K562 (cell line): ENCODE measurements around the gene CD19. TPM values are rescaled to one million over a fixed set of nuclear protein-coding genes. Genes with fewer than 3 reads are reported as not detected.

ENCODE experiments used
- ATAC-seq: fragments of 200-7000 bp; cut with Tn5 transposase; 3 replicates; pipeline ENCODE4 v1.9.1; 2020; ENCODE audit warnings: moderate library complexity
- BruUV-seq: library from RNA; stranded (reverse); fragments of 400-500 nt; replicated peaks from 2 replicates; lab custom pipeline; 2021; lab: Mats Ljungman, UMichigan
- CTCF ChIA-PET: fragments of 300-600 bp; formaldehyde crosslinking; extraction: SDS; loops from one replicate; lab custom pipeline; 2021; ENCODE audit warnings: low intra/inter-chr PET ratio; lab: Yijun Ruan, JAX
- POLR2A ChIA-PET: fragments of 300-600, 350-650 bp; sonication (Branson Sonifier 250); formaldehyde crosslinking; extraction: SDS; loops from one replicate; lab custom pipeline; 2021; ENCODE audit warnings: antibody characterized with exemption, inconsistent platforms; lab: Yijun Ruan, JAX
- DNase-seq, 4 experiments: peaks; one replicate each; pipeline versions ENCODE4 v3.0.0 to v3.0.0-alpha.2; 2011 to 2018; ENCODE audit warnings: low spot score in 3 of 4, mixed read lengths in 3 of 4; ENCODE audit errors: extremely low read depth in 1 of 4
- FAIRE-seq: peaks from 2 replicates; lab custom pipeline; 2011; peaks lifted over from hg19 to GRCh38; lab: Jason Lieb, UNC
- H2AFZ ChIP-seq: 2 replicates; pipeline ENCODE4 v1.6.0; 2011; ENCODE audit warnings: low read depth, low read length, control low read depth, inconsistent platforms
- H3K27ac ChIP-seq: fragments of 200-600 bp; 3 replicates; pipeline ENCODE4 v1.8.0; 2011; ENCODE audit warnings: low read depth, mild to moderate bottlenecking, control low read depth, inconsistent platforms, low read length, moderate library complexity, mixed read lengths; ENCODE audit errors: extremely low read depth
- H3K27me3 ChIP-seq, 2 experiments: fragments of 300-600 bp in 1 of 2; 2 replicates in 1 of 2; 3 replicates in 1 of 2; pipeline versions ENCODE4 v1.6.0 to v1.8.0; 2011; ENCODE audit warnings: inconsistent platforms in 2 of 2, low read length in 2 of 2, mild to moderate bottlenecking in 1 of 2, mixed read lengths in 1 of 2, moderate library complexity in 1 of 2; ENCODE audit not compliant: control insufficient read depth in 2 of 2, insufficient read depth in 2 of 2
- H3K36me3 ChIP-seq: fragments of 300-600 bp; 3 replicates; pipeline ENCODE4 v1.8.0; 2011; ENCODE audit warnings: mild to moderate bottlenecking, low read length, inconsistent platforms; ENCODE audit not compliant: control insufficient read depth, insufficient read depth
- H3K4me1 ChIP-seq, 2 experiments: fragments of 200-600 bp in 1 of 2; replicated peaks in 1 of 2; 2 replicates in 1 of 2; 3 replicates in 1 of 2; pipeline versions ENCODE4 v1.5.1 to v1.8.0; 2011; ENCODE audit warnings: inconsistent platforms in 2 of 2, low read length in 2 of 2, mild to moderate bottlenecking in 1 of 2, mixed read lengths in 1 of 2, moderate library complexity in 1 of 2; ENCODE audit not compliant: control insufficient read depth in 2 of 2, insufficient read depth in 2 of 2
- H3K4me2 ChIP-seq: 2 replicates; pipeline ENCODE4 v1.6.1; 2011; ENCODE audit warnings: low read length, control low read depth, inconsistent platforms, mixed read lengths; ENCODE audit not compliant: insufficient read depth
- H3K4me3 ChIP-seq: fragments of 200-600 bp; sonication (generic), shearing (Covaris generic); 2 replicates; pipeline ENCODE4 v1.5.1; 2016; ENCODE audit warnings: control low read depth, inconsistent platforms
- H3K79me2 ChIP-seq: fragments of 200-600 bp; 3 replicates; pipeline ENCODE4 v1.8.0; 2011; ENCODE audit warnings: low read length, inconsistent platforms; ENCODE audit not compliant: control insufficient read depth, insufficient read depth
- H3K9ac ChIP-seq, 2 experiments: 2 replicates each; pipeline versions ENCODE4 v1.6.0 to v1.6.1; 2011; ENCODE audit warnings: low read depth in 2 of 2, low read length in 2 of 2, control low read depth in 1 of 2, inconsistent platforms in 1 of 2, mild to moderate bottlenecking in 1 of 2, mixed read lengths in 1 of 2; ENCODE audit not compliant: insufficient read depth in 1 of 2
- H3K9me1 ChIP-seq: one replicate; pipeline ENCODE4 v1.6.0; 2011; ENCODE audit warnings: inconsistent platforms, mild to moderate bottlenecking, low read length, moderate library complexity; ENCODE audit not compliant: control insufficient read depth, insufficient read depth
- H3K9me3 ChIP-seq: replicated peaks from 2 replicates; pipeline ENCODE4 v1.5.1; 2011; ENCODE audit warnings: low read depth, low read length, inconsistent platforms; ENCODE audit not compliant: control insufficient read depth, insufficient read depth
- H4K20me1 ChIP-seq: replicated peaks from 2 replicates; pipeline ENCODE4 v1.6.1; 2011; ENCODE audit warnings: low read length, inconsistent platforms, mixed read lengths; ENCODE audit not compliant: control insufficient read depth, insufficient read depth
- MAFK ChIP-seq: IDR thresholded peaks from 2 replicates; pipeline ENCODE4 v1.6.1; 2011; ENCODE audit warnings: low read length, improper control_type of control experiment
- MEIS2 ChIP-seq: fragments of 450-650 bp; IDR thresholded peaks from 2 replicates; pipeline ENCODE4 v1.6.1; 2014; ENCODE audit warnings: mild to moderate bottlenecking; ENCODE audit not compliant: partially characterized antibody
- MYC ChIP-seq, 2 experiments: fragments of 250-450 bp in 1 of 2; sonication (Bioruptor Pico) in 1 of 2; IDR thresholded peaks; 2 replicates each; pipeline versions ENCODE4 v1.5.1 to v1.6.1; 2012 to 2021; ENCODE audit warnings: low read depth in 2 of 2, borderline replicate concordance in 1 of 2, improper control_type of control experiment in 1 of 2, low read length in 1 of 2, mild to moderate bottlenecking in 1 of 2, moderate library complexity in 1 of 2
- NFYB ChIP-seq: IDR thresholded peaks from 2 replicates; pipeline ENCODE4 v1.6.1; 2011; ENCODE audit warnings: mild to moderate bottlenecking, moderate library complexity; ENCODE audit not compliant: insufficient read length; ENCODE audit errors: extremely low read depth
- RBFOX2 ChIP-seq: fragments of 200-400 bp; formaldehyde crosslinking; IDR thresholded peaks from 2 replicates; pipeline ENCODE4 v1.6.1; 2017; ENCODE audit warnings: low read depth, mild to moderate bottlenecking, low read length, moderate library complexity
- RBM25 ChIP-seq: fragments of 200-400 bp; formaldehyde crosslinking; IDR thresholded peaks from 2 replicates; pipeline ENCODE4 v1.6.1; 2018; ENCODE audit warnings: low read length, low read depth, moderate library complexity; ENCODE audit not compliant: severe bottlenecking
- SMAD2 ChIP-seq: fragments of 150-350 bp; IDR thresholded peaks from 2 replicates; pipeline ENCODE4 v1.6.1; 2014; ENCODE audit warnings: low read depth, mild to moderate bottlenecking, low read length
- TAF1 ChIP-seq: IDR thresholded peaks from 2 replicates; pipeline ENCODE4 v1.6.1; 2011; ENCODE audit warnings: mild to moderate bottlenecking, low read length, moderate library complexity; ENCODE audit not compliant: insufficient read depth, control insufficient read depth, severe bottlenecking; ENCODE audit errors: extremely low read depth
- TBL1XR1 ChIP-seq, 2 experiments: IDR thresholded peaks; 2 replicates each; pipeline ENCODE4 v1.6.1; 2012; ENCODE audit warnings: improper control_type of control experiment in 2 of 2, low read length in 2 of 2, mild to moderate bottlenecking in 1 of 2
- THAP7 ChIP-seq: fragments of 250-450 bp; sonication (Bioruptor Pico); IDR thresholded peaks from 2 replicates; pipeline ENCODE4 v1.5.0; 2021
- U2AF1 ChIP-seq: fragments of 200-400 bp; formaldehyde crosslinking; optimal IDR thresholded peaks from 2 replicates; pipeline ENCODE3; 2017; ENCODE audit warnings: mild to moderate bottlenecking, low read depth, low read length, moderate library complexity
- XRCC5 ChIP-seq: fragments of 200-400 bp; formaldehyde crosslinking; IDR thresholded peaks from 2 replicates; pipeline ENCODE4 v1.6.1; 2017; ENCODE audit warnings: low read depth, mild to moderate bottlenecking, low read length
- ZNF197 ChIP-seq: fragments of 200-800 bp; sonication (Bioruptor generic); IDR thresholded peaks from 2 replicates; pipeline ENCODE4 v1.6.1; 2016; ENCODE audit warnings: low read depth, missing genetic modification characterization, missing compliant biosample characterization
- ZNF3 ChIP-seq: fragments of 250-450 bp; sonication (Bioruptor Pico); IDR thresholded peaks from 2 replicates; pipeline ENCODE4 v1.5.0; 2021; ENCODE audit warnings: mild to moderate bottlenecking, moderate library complexity
- ZNF561 ChIP-seq: fragments of 450-650 bp; formaldehyde crosslinking; conservative IDR thresholded peaks from 2 replicates; pipeline ENCODE4 v1.4.0; 2020; ENCODE audit warnings: mild to moderate bottlenecking, moderate library complexity
- ZZZ3 ChIP-seq: fragments of 450-650 bp; IDR thresholded peaks from 2 replicates; pipeline ENCODE4 v1.6.1; 2016; ENCODE audit warnings: antibody characterized with exemption, mild to moderate bottlenecking, moderate library complexity
- WGBS: fragments of 100-300 bp; shearing (Covaris generic); methylation state at CpG from one replicate; pipeline ENCODE4 v1.1.6; 2016; ENCODE audit warnings: low coverage, mixed read lengths; ENCODE audit not compliant: insufficient coverage; ENCODE audit errors: missing lambda C conversion rate; 5-methylcytosine and 5-hydroxymethylcytosine counted together
- in situ Hi-C: fragments of 300-500 bp; cut with MboI; formaldehyde crosslinking; loops from 4 replicates; pipeline ENCODE4 v1.15.0; 2018; ENCODE audit warnings: inconsistent platforms, mixed read lengths
- intact Hi-C: fragments of 100-400 bp; cut with micrococcal nuclease; formaldehyde crosslinking; loops from 2 replicates; pipeline ENCODE4 v1.14.2; 2022
- polyA plus RNA-seq, 8 experiments: library from polyadenylated mRNA; depleted of rRNA in 4 of 8; stranded (reverse) in 5 of 8; unstranded in 3 of 8; fragments of >200 nt; fragmentation: Nextera tagmentation in 2 of 8; fragmentation: Illumina TruSeq in 1 of 8; extraction: Ambion mirVana in 2 of 8; extraction: Trizol in 1 of 8; gene quantifications; 2 replicates each; pipeline versions ENCODE4 v1.2.1 to v1.2.3, GENCODE V29; 2011 to 2014; ENCODE audit warnings: inconsistent platforms in 1 of 8, missing spikeins in 1 of 8
- total RNA-seq, 7 experiments: library from RNA; depleted of rRNA in 6 of 7; stranded (reverse); fragments of >200 nt in 6 of 7; fragmentation: Illumina TruSeq in 2 of 7; extraction: Trizol in 2 of 7; gene quantifications; 2 replicates each; pipeline versions ENCODE4 v1.2.1 to v1.2.3, GENCODE V29; 2011 to 2021; ENCODE audit warnings: low replicate concordance in 1 of 7
- TF ChIP-seq, protein P1 (sequence below): sonication (generic); formaldehyde crosslinking; IDR thresholded peaks from 2 replicates; pipeline ENCODE4 v1.8.1; 2023; ENCODE audit warnings: mild to moderate bottlenecking, missing genetic modification reagents, moderate library complexity
- TF ChIP-seq, protein P2 (sequence below), 2 experiments: IDR thresholded peaks; 2 replicates each; pipeline ENCODE4 v1.6.1; 2012; ENCODE audit warnings: improper control_type of control experiment in 2 of 2, low read depth in 2 of 2, low read length in 2 of 2, borderline replicate concordance in 1 of 2

The CD19 gene
- total and polyA plus RNA-seq, 9 of the 15 experiments (the other 6 are each of a cell fraction or from before 2014, with no cell fraction given), result 0.27 to 3.7 (median 2.0) TPM; not detected in 1

- TF ChIP-seq MYC (IDR thresholded peaks at IDR 0.05; ENCODE audit: low read depth, low read length) (no peak), MYC (CRISPR knock-in tag; IDR thresholded peaks at IDR 0.05; ENCODE audit: borderline replicate concordance, low read depth) (no peak), U2AF1 (no peak), MEIS2 (no peak), MAFK (no peak), ZNF561 (no peak), TBL1XR1 (IDR thresholded peaks at IDR 0.05; ENCODE audit: low read length in 2 of 2) (no peak), ZNF197 (CRISPR knock-in tag) (no peak), ZNF3 (no peak), XRCC5 (no peak), RBFOX2 (no peak)
- TF ChIP-seq, protein P1, sequence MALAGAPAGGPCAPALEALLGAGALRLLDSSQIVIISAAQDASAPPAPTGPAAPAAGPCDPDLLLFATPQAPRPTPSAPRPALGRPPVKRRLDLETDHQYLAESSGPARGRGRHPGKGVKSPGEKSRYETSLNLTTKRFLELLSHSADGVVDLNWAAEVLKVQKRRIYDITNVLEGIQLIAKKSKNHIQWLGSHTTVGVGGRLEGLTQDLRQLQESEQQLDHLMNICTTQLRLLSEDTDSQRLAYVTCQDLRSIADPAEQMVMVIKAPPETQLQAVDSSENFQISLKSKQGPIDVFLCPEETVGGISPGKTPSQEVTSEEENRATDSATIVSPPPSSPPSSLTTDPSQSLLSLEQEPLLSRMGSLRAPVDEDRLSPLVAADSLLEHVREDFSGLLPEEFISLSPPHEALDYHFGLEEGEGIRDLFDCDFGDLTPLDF (CRISPR knock-in tag), result no peak
Observed at GRCh38 chr16:28927815-28928214, 4.0 kb upstream of the CD19 start (continued).

DNA sequence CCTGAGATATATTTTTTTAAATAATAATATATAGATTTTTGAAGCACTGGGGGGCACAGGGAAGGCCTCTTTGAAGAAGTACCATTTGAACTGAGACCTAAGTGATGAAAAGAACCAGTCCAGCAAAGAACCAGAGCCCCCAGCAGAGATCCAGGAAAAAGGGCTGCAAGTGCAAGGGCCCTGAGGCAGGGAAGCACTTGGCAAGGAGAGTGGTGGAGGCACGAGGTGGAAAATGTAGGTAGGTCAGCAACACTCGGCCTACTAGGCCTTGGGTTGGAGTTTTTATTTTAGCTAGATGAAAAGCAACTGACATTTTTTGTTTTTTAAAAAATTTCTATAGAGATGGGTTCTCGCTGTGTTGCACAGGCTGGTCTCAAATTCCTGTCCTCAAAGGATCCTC is 1.6 kb upstream of the CD19 start:
- no peak overlapping the region for H3K27ac ChIP-seq
- no peak for ATAC-seq
- H3K27me3 ChIP-seq, result no peaks in the 10 kb centered on the region
- H3K4me1 ChIP-seq, result peaks cover 4 to 21% of the 10 kb centered on the region in 2 experiments; a peak in 4 of 5 replicates
- H4K20me1 ChIP-seq, result no peaks in the 10 kb centered on the region
- H3K79me2 ChIP-seq, result 0 out of 3 replicates have a peak, but pooled peaks cover under 1% of the 10 kb centered on the region
- H3K36me3 ChIP-seq, result no peaks in the 10 kb centered on the region
- H3K9ac ChIP-seq, result no peak overlapping the region
- H2AFZ ChIP-seq, result no peak overlapping the region
- H3K9me3 ChIP-seq, result no peaks in the 10 kb centered on the region
- 42% methylated on average over 3 of the region's 3 CpGs for WGBS
- ChIA-PET POLR2A (interaction anchor here (0.6 kb wide), 1 partner anchor 98 kb away, joined by 3 read pairs; no protein-coding TSS in a partner anchor), CTCF (no interaction called here)
- no TSS peak for BruUV-seq
- FAIRE-seq, result no peak
- DNase-seq, result no peak
- H3K4me3 ChIP-seq, result no peak overlapping the region
- H3K9me1 ChIP-seq, result no peaks in the 10 kb centered on the region
- in situ Hi-C loops (loop anchor here (25.0 kb wide), 1 partner anchor 493 kb away; no protein-coding TSS in a partner anchor), intact Hi-C loops (no loop called here)
- H3K4me2 ChIP-seq, result no peak overlapping the region
- TF ChIP-seq ZZZ3 (no peak), SMAD2 (no peak), RBM25 (peak; percentile 84), TAF1 (no peak), THAP7 (CRISPR knock-in tag) (no peak), NFYB (no peak)
- TF ChIP-seq, protein P2, sequence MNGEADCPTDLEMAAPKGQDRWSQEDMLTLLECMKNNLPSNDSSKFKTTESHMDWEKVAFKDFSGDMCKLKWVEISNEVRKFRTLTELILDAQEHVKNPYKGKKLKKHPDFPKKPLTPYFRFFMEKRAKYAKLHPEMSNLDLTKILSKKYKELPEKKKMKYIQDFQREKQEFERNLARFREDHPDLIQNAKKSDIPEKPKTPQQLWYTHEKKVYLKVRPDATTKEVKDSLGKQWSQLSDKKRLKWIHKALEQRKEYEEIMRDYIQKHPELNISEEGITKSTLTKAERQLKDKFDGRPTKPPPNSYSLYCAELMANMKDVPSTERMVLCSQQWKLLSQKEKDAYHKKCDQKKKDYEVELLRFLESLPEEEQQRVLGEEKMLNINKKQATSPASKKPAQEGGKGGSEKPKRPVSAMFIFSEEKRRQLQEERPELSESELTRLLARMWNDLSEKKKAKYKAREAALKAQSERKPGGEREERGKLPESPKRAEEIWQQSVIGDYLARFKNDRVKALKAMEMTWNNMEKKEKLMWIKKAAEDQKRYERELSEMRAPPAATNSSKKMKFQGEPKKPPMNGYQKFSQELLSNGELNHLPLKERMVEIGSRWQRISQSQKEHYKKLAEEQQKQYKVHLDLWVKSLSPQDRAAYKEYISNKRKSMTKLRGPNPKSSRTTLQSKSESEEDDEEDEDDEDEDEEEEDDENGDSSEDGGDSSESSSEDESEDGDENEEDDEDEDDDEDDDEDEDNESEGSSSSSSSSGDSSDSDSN (IDR thresholded peaks at IDR 0.05; ENCODE audit: borderline replicate concordance in 1 of 2, low read depth in 2 of 2, low read length in 2 of 2), result no peak
